Prostate gland (tissue), 2 donors: ENCODE measurements around the gene DSTN. TPM values are rescaled to one million over a fixed set of nuclear protein-coding genes. Genes with fewer than 3 reads are reported as not detected.

Experiments
- DNase-seq: peaks from one replicate; pipeline ENCODE4 v3.0.0-alpha.2; 2019; ENCODE audit warnings: low spot score
- H3K27ac ChIP-seq, 2 donors: fragments of 200-600 bp; sonication (generic); 2 replicates each; pipeline ENCODE4 v1.5.1; 2017 to 2019
- H3K27me3 ChIP-seq: fragments of 200-600 bp; sonication (generic); replicated peaks from 2 replicates; pipeline ENCODE4 v1.5.1; 2019; ENCODE audit not compliant: insufficient read depth
- H3K36me3 ChIP-seq, 2 donors: fragments of 200-600 bp; sonication (generic); 1 replicate in 1 of 2; 2 replicates in 1 of 2; pipeline versions ENCODE4 v1.5.1 to v1.8.1; 2017 to 2019
- H3K4me1 ChIP-seq: fragments of 200-600 bp; sonication (generic); replicated peaks from 2 replicates; pipeline ENCODE4 v1.5.1; 2019
- H3K4me3 ChIP-seq, 2 donors: fragments of 200-600 bp; sonication (generic); 2 replicates each; pipeline ENCODE4 v1.5.1; 2017 to 2019
- H3K9me3 ChIP-seq: fragments of 200-600 bp; sonication (generic); 2 replicates; pipeline ENCODE4 v1.5.1; 2017
- CTCF ChIP-seq, 4 experiments: fragments of 200-600 bp in 2 of 4; fragments of 450-650 bp in 2 of 4; sonication (generic) in 2 of 4; IDR thresholded peaks; 1 replicate in 3 of 4; 2 replicates in 1 of 4; pipeline ENCODE4 v1.5.1; 2016 to 2019; ENCODE audit warnings: antibody characterized with exemption in 4 of 4, mild to moderate bottlenecking in 2 of 4, moderate library complexity in 2 of 4
- POLR2A ChIP-seq: fragments of 450-650 bp; IDR thresholded peaks from one replicate; pipeline ENCODE4 v1.6.1; 2016; ENCODE audit warnings: antibody characterized with exemption, mild to moderate bottlenecking
- POLR2AphosphoS5 ChIP-seq: sonication (generic); formaldehyde crosslinking; IDR thresholded peaks from one replicate; pipeline ENCODE4 v1.6.1; 2017; ENCODE audit warnings: antibody characterized with exemption
- WGBS: methylation state at CpG from one replicate; pipeline ENCODE4 v1.1.5; 2018; 5-methylcytosine and 5-hydroxymethylcytosine counted together
- intact Hi-C: fragments of 100-400 bp; cut with DNase I; formaldehyde crosslinking; loops from one replicate; pipeline ENCODE4 v1.14.2; 2022
- total RNA-seq, 2 donors: library from RNA; depleted of rRNA; stranded (reverse); fragments of >200 nt; gene quantifications; one replicate each; pipeline ENCODE4 v1.1.0, GENCODE V29; 2016

The DSTN gene
- total RNA-seq, 2 donors from 2014 or later: 284 to 559 TPM

- Histone ChIP-seq H3K27me3 (no peaks in the 10 kb centered on the region), H3K4me1 (no peaks in the 10 kb centered on the region), H3K36me3 (peaks cover 4 to 36% of the 10 kb centered on the region in 2 donors), H3K27ac (no peak overlapping the region), H3K9me3 (no peaks in the 10 kb centered on the region), H3K4me3 (no peak overlapping the region)
- DNase-seq: no peak
- intact Hi-C loops: no loop called here
- WGBS: 72% methylated on average over 23 of the region's 24 CpGs
- TF ChIP-seq CTCF (IDR thresholded peaks at IDR 0.05) (no peak), POLR2A (no peak), POLR2AphosphoS5 (no peak)
Measured at GRCh38 chr20:17636523-17637412, 66.9 kb downstream of the DSTN start.

GRCh38 chr20:17637413-17637780 lies 67.5 kb downstream of the DSTN start:
- TF ChIP-seq POLR2AphosphoS5: no peak
- no peak for TF ChIP-seq CTCF (IDR thresholded peaks at IDR 0.05)
- no peak for TF ChIP-seq POLR2A
- no peak overlapping the region for H3K27ac ChIP-seq
- H3K36me3 ChIP-seq: peaks cover 4 to 38% of the 10 kb centered on the region in 2 donors
- H3K27me3 ChIP-seq: no peaks in the 10 kb centered on the region
- intact Hi-C loops: no loop called here
- H3K4me3 ChIP-seq: no peak overlapping the region
- no peaks in the 10 kb centered on the region for H3K4me1 ChIP-seq
- 61% methylated on average over 4 of the region's 4 CpGs for WGBS
- H3K9me3 ChIP-seq: no peaks in the 10 kb centered on the region
- no peak for DNase-seq

GRCh38 chr20:17637985-17638640 lies 68.2 kb downstream of the DSTN start:
- no peak overlapping the region for H3K27ac ChIP-seq
- DNase-seq: no peak
- WGBS: 82% methylated on average over 13 of the region's 13 CpGs
- no peaks in the 10 kb centered on the region for H3K9me3 ChIP-seq
- peaks cover 4 to 36% of the 10 kb centered on the region in 2 donors for H3K36me3 ChIP-seq
- intact Hi-C loops: no loop called here
- H3K4me3 ChIP-seq: no peak overlapping the region
- no peak for TF ChIP-seq POLR2A
- no peak for TF ChIP-seq POLR2AphosphoS5
- TF ChIP-seq CTCF (IDR thresholded peaks at IDR 0.05): no peak
- no peaks in the 10 kb centered on the region for H3K27me3 ChIP-seq
- no peaks in the 10 kb centered on the region for H3K4me1 ChIP-seq

GRCh38 chr20:17638835-17639407 lies 69.0 kb downstream of the DSTN start:
- Histone ChIP-seq H3K9me3 (no peaks in the 10 kb centered on the region), H3K27me3 (no peaks in the 10 kb centered on the region), H3K4me3 (no peak overlapping the region), H3K36me3 (peaks cover 0 to 32% of the 10 kb centered on the region in 2 donors), H3K27ac (no peak overlapping the region), H3K4me1 (no peaks in the 10 kb centered on the region)
- TF ChIP-seq POLR2AphosphoS5: no peak
- no peak for TF ChIP-seq CTCF (IDR thresholded peaks at IDR 0.05)
- TF ChIP-seq POLR2A: no peak
- no peak for DNase-seq
- intact Hi-C loops: no loop called here
- WGBS: 79% methylated on average over 6 of the region's 6 CpGs
